ENCODE results near the gene CAMK2G. TPM values are rescaled to one million over a fixed set of nuclear protein-coding genes. Genes with fewer than 3 reads are reported as not detected.
"Not testable (repeated sequence)": the region's sequence is repeated elsewhere in the genome, so short reads cannot be mapped to it uniquely, and the experiment has no call there.

The CAMK2G gene
- total RNA-seq (40.3 TPM), polyA plus RNA-seq (115 TPM)

DNA sequence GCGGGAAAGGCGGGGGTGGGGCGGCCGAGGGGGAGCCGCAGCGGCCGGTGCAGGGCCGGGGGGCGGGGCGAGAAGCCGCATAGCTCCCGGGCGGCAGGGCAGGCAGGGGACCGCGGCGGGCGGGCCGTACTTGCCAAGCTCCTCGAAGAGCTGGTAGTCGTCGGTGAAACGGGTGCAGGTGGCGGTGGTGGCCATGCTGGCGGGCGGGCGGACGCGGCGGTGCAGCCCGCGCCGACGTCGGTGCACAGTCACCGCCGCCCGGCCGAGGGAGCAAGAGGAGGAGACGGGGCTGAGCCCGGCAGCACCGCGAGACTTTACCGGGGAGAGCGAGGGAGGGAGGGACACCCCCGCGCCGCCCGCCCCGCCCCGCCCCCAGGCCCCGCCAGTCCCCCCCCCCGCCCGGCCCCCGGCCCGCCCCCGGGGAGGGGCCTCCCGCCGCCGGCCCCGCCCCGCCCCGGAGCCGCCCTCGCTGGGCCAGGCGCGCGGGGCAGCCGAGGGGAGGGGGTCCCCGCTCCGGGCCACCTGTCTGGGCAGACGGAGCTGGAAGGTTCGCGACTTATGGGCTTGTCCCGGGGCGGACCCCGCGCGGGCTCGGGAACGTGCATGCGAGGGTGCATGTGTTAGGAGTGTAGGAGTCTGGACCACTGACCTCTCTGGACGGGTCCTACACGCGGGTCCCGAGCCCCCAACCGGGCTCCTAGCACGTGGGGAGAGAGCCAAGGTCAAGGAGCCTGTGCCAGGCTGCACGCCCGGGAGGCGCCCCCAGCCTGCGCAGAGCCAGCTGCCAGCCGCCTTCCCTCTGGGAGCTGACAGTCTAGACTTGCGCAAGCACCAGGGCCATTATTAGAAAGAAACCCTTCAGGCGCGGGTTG, at the start of gene CAMK2G:
CAMK2G (minus strand) TSS at position 289 of the 872 bp plus-strand sequence; CDS start at position 195, 94 bp downstream.
- Histone ChIP-seq H3K4me1 (ENCODE audit: insufficient read depth) (no peaks in the 10 kb centered on the region), H3K27ac (ENCODE audit: low read depth) (peak within 1 kb of the TSS; percentile 44), H3K4me3 (ENCODE audit: low read depth, low read length) (peak within 1 kb of the TSS; percentile 92), H3K36me3 (ENCODE audit: insufficient read depth) (no peaks in the 10 kb centered on the region)
- 2% methylated on average over 95 of the region's 95 CpGs for WGBS
- DNase-seq (ENCODE audit: extremely low spot score): no peak

GRCh38 chr10:73922864-73923133, 48.4 kb upstream of the CAMK2G start:
- DNase-seq (ENCODE audit: extremely low spot score): no peak
- Histone ChIP-seq H3K27ac (ENCODE audit: low read depth) (no peak overlapping the region), H3K36me3 (ENCODE audit: insufficient read depth) (no peaks in the 10 kb centered on the region), H3K4me1 (ENCODE audit: insufficient read depth) (no peaks in the 10 kb centered on the region), H3K4me3 (ENCODE audit: low read depth, low read length) (no peak overlapping the region)
- WGBS: 78% methylated on average over 2 of the region's 2 CpGs

DNA sequence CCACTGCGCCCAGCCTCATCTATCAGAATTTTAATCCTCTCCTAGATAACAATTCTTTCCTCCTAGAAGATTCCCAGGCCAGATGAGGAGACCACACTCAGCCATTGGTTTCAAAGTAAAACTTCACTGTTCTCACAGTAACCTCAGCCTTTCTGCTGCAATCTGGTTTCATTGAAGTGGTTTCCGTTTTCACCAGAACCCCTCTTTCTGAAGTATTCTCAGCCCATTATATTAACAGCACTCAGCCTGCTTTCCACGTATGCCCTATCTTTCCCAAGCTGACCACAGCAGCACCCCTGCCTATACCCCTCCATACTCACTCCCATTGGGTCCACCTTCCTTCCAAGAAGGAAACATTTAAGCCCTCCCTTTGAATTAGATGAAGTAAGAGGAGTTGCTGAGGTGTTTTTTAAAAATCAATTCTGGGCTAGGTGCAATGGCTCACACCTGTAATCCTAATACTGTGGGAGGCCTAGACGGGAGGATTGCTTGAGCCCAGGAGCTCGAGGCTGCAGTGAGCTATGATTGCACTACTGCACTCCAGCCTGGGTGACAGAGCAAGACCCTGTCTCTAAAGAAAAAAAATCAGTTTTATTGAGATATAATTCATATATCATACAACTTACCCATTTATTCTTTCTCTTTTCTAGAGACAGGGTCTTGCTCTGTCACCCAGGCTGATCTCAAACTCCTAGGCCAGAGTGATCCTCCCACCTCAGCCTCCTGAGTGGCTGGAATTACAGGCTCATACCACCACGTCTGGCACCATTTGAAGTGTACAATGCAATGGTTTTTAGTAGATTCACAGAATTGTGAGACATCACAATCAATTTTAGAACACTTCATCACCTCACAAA, 47.9 kb upstream of the CAMK2G start:
- H3K4me1 ChIP-seq (ENCODE audit: insufficient read depth): no peaks in the 10 kb centered on the region
- no peaks in the 10 kb centered on the region for H3K36me3 ChIP-seq (ENCODE audit: insufficient read depth)
- H3K4me3 ChIP-seq (ENCODE audit: low read depth, low read length): no peak overlapping the region
- 91% methylated on average over 6 of the region's 6 CpGs for WGBS
- H3K27ac ChIP-seq (ENCODE audit: low read depth): no peak overlapping the region
- DNase-seq (ENCODE audit: extremely low spot score): no peak

DNA sequence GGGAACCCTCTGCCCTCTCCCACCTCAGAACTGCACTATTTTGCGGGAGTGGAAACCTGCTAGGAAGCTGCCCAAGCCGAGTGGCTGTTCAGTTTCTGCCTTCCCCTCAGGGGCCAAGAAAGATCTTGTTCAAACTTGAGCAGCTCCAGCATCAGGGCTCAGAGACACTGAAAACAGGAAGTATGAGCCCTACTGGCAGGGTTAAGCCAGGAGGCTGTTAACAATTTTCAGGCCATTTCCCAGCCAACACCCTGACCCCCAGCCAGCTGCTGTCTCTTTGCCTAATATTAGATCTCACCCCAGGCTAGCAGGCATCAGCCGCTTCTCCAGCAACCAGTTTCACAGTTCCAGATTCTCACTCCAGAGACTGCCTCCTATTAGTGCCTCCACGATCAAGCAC, 45.7 kb upstream of the CAMK2G start:
- H3K27ac ChIP-seq (ENCODE audit: low read depth): peak overlapping the region; percentile 28
- no peaks in the 10 kb centered on the region for H3K36me3 ChIP-seq (ENCODE audit: insufficient read depth)
- WGBS: 19% methylated on average over 4 of the region's 4 CpGs
- no peaks in the 10 kb centered on the region for H3K4me1 ChIP-seq (ENCODE audit: insufficient read depth)
- DNase-seq (ENCODE audit: extremely low spot score): no peak
- H3K4me3 ChIP-seq (ENCODE audit: low read depth, low read length): no peak overlapping the region

DNA sequence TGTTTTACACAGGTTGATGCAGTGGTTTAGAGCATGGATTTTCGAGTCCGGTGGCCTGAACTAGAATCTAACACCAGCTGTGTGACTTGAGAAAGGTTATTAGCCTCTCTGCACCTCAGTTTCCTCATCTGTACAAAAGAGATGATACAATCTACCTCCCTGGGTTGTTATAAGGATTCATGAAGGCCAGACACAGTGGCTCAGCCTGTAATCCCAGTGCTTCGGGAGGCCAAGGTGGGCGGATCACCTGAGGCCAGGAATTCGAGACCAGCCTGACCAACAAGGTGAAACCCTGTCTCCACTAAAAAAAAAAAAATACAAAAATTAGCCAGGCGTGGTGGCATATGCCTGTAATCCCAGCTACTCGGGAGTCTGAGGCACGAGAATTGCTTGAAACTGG, 45.1 kb upstream of the CAMK2G start:
- H3K27ac ChIP-seq (ENCODE audit: low read depth); H3K4me3 ChIP-seq (ENCODE audit: low read depth, low read length): not testable (repeated sequence)
- WGBS: 81% methylated on average over 8 of the region's 8 CpGs

DNA sequence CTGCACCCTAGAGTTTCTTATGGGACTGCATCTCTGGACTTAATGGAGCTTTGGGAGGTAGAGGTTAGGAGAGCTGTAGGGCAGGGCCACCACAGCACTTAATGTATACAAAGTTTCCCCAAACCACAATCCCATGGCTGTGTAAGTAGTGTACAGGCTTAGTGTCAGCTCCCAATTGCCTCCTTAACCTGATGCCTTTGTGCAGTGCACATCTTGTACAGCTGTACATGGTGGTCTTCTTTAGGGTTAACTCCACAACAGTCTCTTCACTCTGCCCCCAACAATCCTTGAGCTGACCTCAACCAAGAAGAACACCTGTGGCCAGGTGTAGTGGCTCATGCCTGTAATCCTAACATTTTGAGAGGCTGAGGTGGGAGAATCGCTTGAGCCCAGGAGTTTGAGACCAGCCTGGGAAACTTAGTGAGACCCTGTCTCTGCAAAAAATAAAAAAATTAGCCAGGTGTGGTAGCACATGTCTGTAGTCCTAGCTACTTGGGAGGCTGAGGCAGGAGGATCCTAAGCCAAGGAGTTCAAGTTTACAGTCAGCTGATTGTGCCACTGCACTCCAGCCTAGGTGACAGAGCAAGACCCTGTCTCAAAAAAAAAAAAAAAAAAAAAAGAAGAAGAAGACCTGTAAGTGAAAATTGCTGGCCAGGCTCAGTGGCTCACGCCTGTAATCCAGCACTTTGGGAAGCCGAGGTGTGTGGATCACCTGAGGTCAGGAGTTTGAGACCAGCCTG, 43.4 kb upstream of the CAMK2G start:
- Histone ChIP-seq H3K4me1 (ENCODE audit: insufficient read depth) (no peaks in the 10 kb centered on the region), H3K4me3 (ENCODE audit: low read depth, low read length) (no peak overlapping the region), H3K36me3 (ENCODE audit: insufficient read depth) (no peaks in the 10 kb centered on the region), H3K27ac (ENCODE audit: low read depth) (no peak overlapping the region)
- WGBS: 96% methylated on average over 3 of the region's 3 CpGs
- no peak for DNase-seq (ENCODE audit: extremely low spot score)

More for the DNA sequence above, 45.1 kb upstream of the CAMK2G start:
- DNase-seq (ENCODE audit: extremely low spot score); H3K4me1 ChIP-seq (ENCODE audit: insufficient read depth); H3K36me3 ChIP-seq (ENCODE audit: insufficient read depth): not testable (repeated sequence)

DNA sequence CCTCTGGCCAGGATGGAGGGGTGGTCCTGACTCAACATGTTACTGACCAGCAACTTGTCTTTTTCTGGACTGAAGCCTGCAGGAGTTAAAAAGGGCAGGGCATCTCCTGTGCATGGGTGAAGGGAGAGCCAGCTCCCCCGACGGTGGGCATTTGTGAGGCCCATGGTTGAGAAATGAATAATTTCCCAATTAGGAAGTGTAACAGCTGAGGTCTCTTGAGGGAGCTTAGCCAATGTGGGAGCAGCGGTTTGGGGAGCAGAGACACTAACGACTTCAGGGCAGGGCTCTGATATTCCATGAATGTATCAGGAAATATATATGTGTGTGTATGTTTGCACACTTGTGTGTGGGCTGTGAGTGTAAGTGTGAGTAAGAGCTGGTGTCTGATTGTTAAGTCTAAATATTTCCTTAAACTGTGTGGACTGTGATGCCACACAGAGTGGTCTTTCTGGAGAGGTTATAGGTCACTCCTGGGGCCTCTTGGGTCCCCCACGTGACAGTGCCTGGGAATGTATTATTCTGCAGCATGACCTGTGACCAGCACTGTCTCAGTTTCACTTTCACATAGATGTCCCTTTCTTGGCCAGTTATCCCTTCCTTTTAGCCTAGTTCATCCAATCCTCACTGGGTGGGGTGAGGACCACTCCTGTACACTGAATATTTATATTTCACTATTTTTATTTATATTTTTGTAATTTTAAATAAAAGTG, 42.6 kb upstream of the CAMK2G start:
- Histone ChIP-seq H3K27ac (ENCODE audit: low read depth) (no peak overlapping the region), H3K36me3 (ENCODE audit: insufficient read depth) (no peaks in the 10 kb centered on the region), H3K4me1 (ENCODE audit: insufficient read depth) (no peaks in the 10 kb centered on the region), H3K4me3 (ENCODE audit: low read depth, low read length) (no peak overlapping the region)
- DNase-seq (ENCODE audit: extremely low spot score): no peak
- WGBS: 66% methylated on average over 5 of the region's 5 CpGs

DNA sequence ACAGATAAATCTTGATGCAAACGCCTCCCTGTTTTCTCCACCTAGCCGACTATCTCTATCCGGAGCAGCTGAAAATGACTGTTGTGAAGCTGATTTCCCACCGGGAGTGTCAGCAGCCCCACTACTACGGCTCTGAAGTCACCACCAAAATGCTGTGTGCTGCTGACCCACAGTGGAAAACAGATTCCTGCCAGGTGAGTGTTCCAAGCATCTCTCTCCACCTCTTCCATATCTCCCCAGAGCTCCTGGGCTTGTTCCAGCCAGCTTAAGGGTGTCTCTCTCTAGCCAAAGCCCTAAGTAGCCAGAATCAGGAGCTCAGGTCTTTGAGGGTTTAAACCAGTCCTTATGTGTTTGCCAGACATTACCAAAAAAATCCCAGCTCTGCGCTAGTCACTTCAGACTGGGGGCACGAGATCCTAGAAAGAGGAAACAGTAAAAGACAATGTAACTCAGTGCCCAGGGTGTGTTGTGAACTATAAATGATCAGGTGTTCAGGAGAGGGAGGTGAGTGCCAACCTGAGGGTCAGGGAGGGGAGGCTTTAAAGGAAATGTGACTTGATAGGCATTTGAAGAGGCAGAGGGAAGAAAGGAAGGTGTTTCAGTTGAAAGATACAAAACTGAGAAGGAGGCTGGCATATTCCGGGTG, 41.0 kb upstream of the CAMK2G start:
- WGBS: 65% methylated on average over 8 of the region's 8 CpGs
- Histone ChIP-seq H3K4me1 (ENCODE audit: insufficient read depth) (no peaks in the 10 kb centered on the region), H3K36me3 (ENCODE audit: insufficient read depth) (no peaks in the 10 kb centered on the region), H3K27ac (ENCODE audit: low read depth) (no peak overlapping the region), H3K4me3 (ENCODE audit: low read depth, low read length) (no peak overlapping the region)
- DNase-seq (ENCODE audit: extremely low spot score): no peak

DNA sequence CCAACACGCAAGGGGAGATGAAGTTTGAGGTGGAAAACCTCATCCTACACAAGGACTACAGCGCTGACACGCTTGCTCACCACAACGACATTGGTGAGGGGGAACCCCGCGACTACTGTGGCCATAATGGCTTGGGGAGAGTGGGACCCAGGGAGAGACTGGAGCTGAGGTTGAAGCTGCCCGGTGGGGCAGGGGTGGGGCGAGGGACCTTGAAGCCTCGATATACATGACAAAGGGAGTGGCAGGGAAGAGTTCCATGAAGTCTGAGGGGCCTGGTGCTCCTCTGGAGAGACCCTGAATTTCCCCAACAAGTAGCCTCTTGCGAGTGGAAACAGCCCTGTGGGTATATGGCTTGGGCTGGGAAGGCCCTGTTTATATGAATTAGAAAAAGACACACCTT, 39.7 kb upstream of the CAMK2G start:
- Histone ChIP-seq H3K36me3 (ENCODE audit: insufficient read depth) (no peaks in the 10 kb centered on the region), H3K4me3 (ENCODE audit: low read depth, low read length) (no peak overlapping the region), H3K4me1 (ENCODE audit: insufficient read depth) (no peaks in the 10 kb centered on the region), H3K27ac (ENCODE audit: low read depth) (no peak overlapping the region)
- 88% methylated on average over 10 of the region's 10 CpGs for WGBS
- no peak for DNase-seq (ENCODE audit: extremely low spot score)

DNA sequence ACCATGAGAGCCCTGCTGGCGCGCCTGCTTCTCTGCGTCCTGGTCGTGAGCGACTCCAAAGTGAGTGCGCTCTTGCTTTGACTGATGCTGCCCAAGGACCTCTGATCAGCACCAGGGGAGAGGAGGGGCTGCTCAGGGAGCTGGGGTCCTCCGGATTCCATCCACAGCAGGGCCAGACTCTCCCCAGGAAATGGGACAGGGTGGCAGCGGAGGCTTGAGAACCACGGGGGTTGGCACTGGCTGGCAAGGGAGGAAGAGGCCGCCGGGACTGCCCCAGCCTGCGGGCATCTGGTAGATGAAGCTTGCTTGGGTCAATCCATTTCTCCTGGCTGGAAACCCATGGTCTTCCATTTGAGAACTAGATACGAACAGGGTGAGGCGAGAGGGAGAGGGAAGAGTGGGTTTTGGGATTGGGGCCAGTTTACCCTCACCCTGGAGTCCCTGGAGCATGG, 37.2 kb upstream of the CAMK2G start:
- H3K4me1 ChIP-seq (ENCODE audit: insufficient read depth): no peaks in the 10 kb centered on the region
- no peak for DNase-seq (ENCODE audit: extremely low spot score)
- H3K36me3 ChIP-seq (ENCODE audit: insufficient read depth): no peaks in the 10 kb centered on the region
- 24% methylated on average over 14 of the region's 14 CpGs for WGBS
- H3K4me3 ChIP-seq (ENCODE audit: low read depth, low read length): peak overlapping the region; percentile 55
- no peak overlapping the region for H3K27ac ChIP-seq (ENCODE audit: low read depth)

GRCh38 chr10:73910764-73911552, 36.6 kb upstream of the CAMK2G start, which contains the start of gene PLAU:
PLAU (plus strand) TSS chr10:73911132; CDS start chr10:73911556, 424 bp downstream.
- peak within 1 kb of the TSS; percentile 55 for H3K4me3 ChIP-seq (ENCODE audit: low read depth, low read length)
- H3K36me3 ChIP-seq (ENCODE audit: insufficient read depth): no peaks in the 10 kb centered on the region
- H3K27ac ChIP-seq (ENCODE audit: low read depth): no peak within 1 kb of the TSS
- no peak for DNase-seq (ENCODE audit: extremely low spot score)
- H3K4me1 ChIP-seq (ENCODE audit: insufficient read depth): no peaks in the 10 kb centered on the region
- 2% methylated on average over 74 of the region's 74 CpGs for WGBS

DNA sequence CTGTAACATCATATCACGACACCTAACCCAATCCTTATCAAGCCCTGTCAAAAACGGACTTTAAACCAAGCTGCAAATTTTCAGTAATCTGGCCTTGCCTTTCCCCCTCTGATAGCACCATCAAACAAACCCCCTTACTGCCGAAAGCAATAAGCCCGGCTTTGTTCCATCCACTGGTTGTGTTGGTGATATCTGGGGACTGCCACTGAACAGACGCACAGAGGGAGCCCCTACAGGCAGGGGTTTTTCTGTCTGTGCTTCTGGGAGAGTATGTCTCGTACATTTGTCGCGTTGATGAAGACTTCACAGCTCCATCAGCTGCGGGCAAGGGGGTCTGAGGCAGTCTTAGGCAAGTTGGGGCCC, 36.0 kb upstream of the CAMK2G start:
- Histone ChIP-seq H3K27ac (ENCODE audit: low read depth) (no peak overlapping the region), H3K4me1 (ENCODE audit: insufficient read depth) (no peaks in the 10 kb centered on the region), H3K36me3 (ENCODE audit: insufficient read depth) (no peaks in the 10 kb centered on the region), H3K4me3 (ENCODE audit: low read depth, low read length) (no peak overlapping the region)
- WGBS: 55% methylated on average over 9 of the region's 9 CpGs
- DNase-seq (ENCODE audit: extremely low spot score): no peak

All from urinary bladder (tissue), 4 donors.